ENCODE data around the gene UBE3A.
"Not testable (repeated sequence)": the region's sequence is repeated elsewhere in the genome, so short reads cannot be mapped to it uniquely, and the experiment has no call there.

The UBE3A gene

GRCh38 chr15:25426896-25427610 lies 11.8 kb downstream of the UBE3A start:
- Mint-ChIP-seq H3K27me3 (no peaks in the 10 kb centered on the region), H3K4me3 (no peak overlapping the region), H3K36me3 (peaks cover 38% of the 10 kb centered on the region), H3K4me1 (peaks cover 7% of the 10 kb centered on the region), H3K27ac (no peak overlapping the region), H3K9me3 (peaks cover 12% of the 10 kb centered on the region)
- CTCF ChIA-PET = no interaction called here
- no peak for DNase-seq

DNA sequence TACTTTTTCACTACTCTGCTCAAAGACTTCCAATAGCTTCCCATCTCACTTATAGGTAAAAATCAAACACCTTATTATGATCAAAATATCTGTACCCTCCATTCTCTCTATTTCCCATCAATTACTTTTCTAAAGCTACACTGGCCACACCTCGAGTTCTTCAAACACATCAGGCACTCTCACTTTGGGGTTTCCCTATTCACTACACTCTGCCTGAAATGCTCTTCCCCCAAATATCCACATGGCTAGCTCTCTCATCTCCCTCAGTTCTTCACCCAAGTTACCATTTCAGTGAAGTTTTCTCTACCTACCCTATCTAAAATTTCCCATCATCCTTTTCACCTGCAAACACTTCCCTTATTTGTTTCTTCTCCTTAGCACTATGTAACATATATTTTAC lies 14.8 kb downstream of the UBE3A start:
- CTCF ChIA-PET = no interaction called here
- H3K36me3 Mint-ChIP-seq = peaks cover 47% of the 10 kb centered on the region
- no peak for DNase-seq
- H3K27me3 Mint-ChIP-seq = no peaks in the 10 kb centered on the region
- H3K4me1 Mint-ChIP-seq = peaks cover 8% of the 10 kb centered on the region
- no peak overlapping the region for H3K4me3 Mint-ChIP-seq
- peaks cover 26% of the 10 kb centered on the region for H3K9me3 Mint-ChIP-seq
- no peak overlapping the region for H3K27ac Mint-ChIP-seq

GRCh38 chr15:25422021-25422420 lies 16.8 kb downstream of the UBE3A start:
- H3K36me3 Mint-ChIP-seq = peaks cover 54% of the 10 kb centered on the region

GRCh38 chr15:25418202-25418601 lies 20.6 kb downstream of the UBE3A start:
- Mint-ChIP-seq H3K27me3 (no peaks in the 10 kb centered on the region), H3K27ac (no peak overlapping the region), H3K4me1 (peaks cover 2% of the 10 kb centered on the region), H3K4me3 (no peak overlapping the region), H3K9me3 (peaks cover 31% of the 10 kb centered on the region), H3K36me3 (peaks cover 53% of the 10 kb centered on the region)
- DNase-seq = no peak
- CTCF ChIA-PET = no interaction called here

More at GRCh38 chr15:25422021-25422420, 16.8 kb downstream of the UBE3A start:
- H3K27ac Mint-ChIP-seq = no peak overlapping the region
- CTCF ChIA-PET = no interaction called here
- DNase-seq = no peak
- peaks cover 6% of the 10 kb centered on the region for H3K4me1 Mint-ChIP-seq
- no peak overlapping the region for H3K4me3 Mint-ChIP-seq
- peaks cover 33% of the 10 kb centered on the region for H3K9me3 Mint-ChIP-seq
- no peaks in the 10 kb centered on the region for H3K27me3 Mint-ChIP-seq

- no peak for DNase-seq
- Mint-ChIP-seq H3K9me3 (peaks cover 31% of the 10 kb centered on the region), H3K27ac (no peak overlapping the region), H3K4me3 (no peak overlapping the region), H3K36me3 (peaks cover 53% of the 10 kb centered on the region), H3K4me1 (peaks cover 2% of the 10 kb centered on the region), H3K27me3 (no peaks in the 10 kb centered on the region)
- CTCF ChIA-PET = no interaction called here
These were observed 21.2 kb downstream of the UBE3A start for GRCh38 chr15:25417604-25418003.

GRCh38 chr15:25416693-25417092 lies 22.1 kb downstream of the UBE3A start:
- no peaks in the 10 kb centered on the region for H3K27me3 Mint-ChIP-seq
- H3K4me3 Mint-ChIP-seq = no peak overlapping the region
- CTCF ChIA-PET = no interaction called here
- H3K36me3 Mint-ChIP-seq = peaks cover 53% of the 10 kb centered on the region
- H3K4me1 Mint-ChIP-seq = peaks cover 2% of the 10 kb centered on the region
- peaks cover 31% of the 10 kb centered on the region for H3K9me3 Mint-ChIP-seq
- DNase-seq = no peak
- H3K27ac Mint-ChIP-seq = no peak overlapping the region

DNA sequence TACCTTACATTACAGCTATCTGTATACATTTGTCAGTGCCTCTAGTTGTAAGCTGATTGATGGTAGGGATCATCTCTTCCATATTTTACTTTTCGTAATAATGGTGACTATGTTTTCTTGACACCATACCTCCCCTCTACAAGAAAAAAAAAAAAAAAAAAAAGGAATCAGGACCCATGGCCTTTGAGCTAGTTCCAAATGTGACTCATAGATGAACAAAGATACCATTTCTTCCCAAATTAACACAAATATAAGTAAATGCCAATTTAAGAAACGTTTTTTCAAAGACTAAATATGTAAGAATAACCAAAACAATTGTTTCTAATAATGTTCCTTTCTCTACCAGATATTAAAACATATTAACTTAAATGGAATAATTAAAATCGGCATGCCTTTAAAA lies 23.1 kb downstream of the UBE3A start:
- Mint-ChIP-seq H3K9me3 (peaks cover 25% of the 10 kb centered on the region), H3K4me3 (no peak overlapping the region), H3K36me3 (peaks cover 49% of the 10 kb centered on the region), H3K27ac (no peak overlapping the region), H3K4me1 (peaks cover 2% of the 10 kb centered on the region), H3K27me3 (no peaks in the 10 kb centered on the region)
- no peak for DNase-seq
- CTCF ChIA-PET = no interaction called here

DNA sequence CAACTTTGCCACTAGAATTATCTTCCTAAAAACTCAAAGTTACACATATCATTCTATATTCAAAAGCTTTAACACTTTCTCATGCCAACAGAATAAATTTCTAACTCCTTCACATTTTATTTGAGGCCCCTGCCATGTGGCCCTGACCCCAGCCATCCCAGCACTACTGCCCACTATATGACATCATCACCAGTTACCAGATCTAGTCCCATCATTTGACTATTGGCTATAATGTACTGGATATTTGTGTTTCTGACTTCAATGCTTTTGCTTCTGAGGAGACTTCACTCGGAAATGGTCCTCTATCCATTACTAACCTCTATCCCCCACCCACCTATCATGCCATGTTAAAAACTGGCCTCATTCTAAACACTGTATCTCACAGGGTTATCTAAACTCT lies 23.6 kb downstream of the UBE3A start:
- DNase-seq = no peak
- Mint-ChIP-seq H3K4me3 (no peak overlapping the region), H3K4me1 (peaks cover 2% of the 10 kb centered on the region), H3K27me3 (no peaks in the 10 kb centered on the region), H3K36me3 (peaks cover 48% of the 10 kb centered on the region), H3K9me3 (peaks cover 23% of the 10 kb centered on the region), H3K27ac (peak overlapping the region; percentile 47)
- CTCF ChIA-PET = no interaction called here

- DNase-seq = no peak
- Mint-ChIP-seq H3K9me3 (peaks cover 5% of the 10 kb centered on the region), H3K36me3 (peaks cover 37% of the 10 kb centered on the region), H3K27ac (no peak overlapping the region), H3K27me3 (no peaks in the 10 kb centered on the region), H3K4me1 (peaks cover 6% of the 10 kb centered on the region), H3K4me3 (no peak overlapping the region)
- CTCF ChIA-PET = no interaction called here
These were observed 28.2 kb downstream of the UBE3A start for GRCh38 chr15:25410649-25411048.

DNA sequence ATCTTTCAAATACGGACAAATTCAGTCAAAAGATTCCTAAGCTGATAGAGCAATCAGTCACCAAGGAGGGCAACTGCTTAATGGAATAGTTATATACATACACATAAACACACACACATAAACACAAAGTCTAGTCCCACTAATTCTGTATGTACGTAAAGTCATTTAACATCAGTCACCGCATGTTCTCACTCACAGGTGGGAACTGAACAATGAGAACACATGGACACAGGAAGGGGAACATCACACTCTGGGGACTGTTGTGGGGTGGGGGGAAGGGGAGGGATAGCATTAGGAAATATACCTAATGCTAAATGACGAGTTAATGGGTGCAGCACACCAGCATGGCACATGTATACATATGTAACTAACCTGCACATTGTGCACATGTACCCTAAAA lies 29.1 kb downstream of the UBE3A start:
- CTCF ChIA-PET, H3K9me3 Mint-ChIP-seq, H3K4me1 Mint-ChIP-seq, H3K27me3 Mint-ChIP-seq, DNase-seq, H3K4me3 Mint-ChIP-seq: not testable (repeated sequence)
- Mint-ChIP-seq H3K36me3 (peaks cover 40% of the 10 kb centered on the region), H3K27ac (peak overlapping the region; percentile 45)

GRCh38 chr15:25408929-25409328 lies 29.9 kb downstream of the UBE3A start:
- CTCF ChIA-PET = interaction anchor here (0.6 kb wide), 1 partner anchor 525 kb away, joined by 3 read pairs; no protein-coding TSS in a partner anchor
- Mint-ChIP-seq H3K27ac (no peak overlapping the region), H3K27me3 (no peaks in the 10 kb centered on the region), H3K36me3 (peaks cover 45% of the 10 kb centered on the region), H3K4me3 (no peak overlapping the region), H3K4me1 (peaks cover 6% of the 10 kb centered on the region), H3K9me3 (peaks cover 4% of the 10 kb centered on the region)
- DNase-seq = no peak

- no peak for DNase-seq
- CTCF ChIA-PET = interaction anchor here (0.6 kb wide), 2 partner anchors 120 to 526 kb away, joined by 3 read pairs; no protein-coding TSS in a partner anchor
- Mint-ChIP-seq H3K27ac (no peak overlapping the region), H3K4me1 (peaks cover 6% of the 10 kb centered on the region), H3K36me3 (peaks cover 47% of the 10 kb centered on the region), H3K27me3 (no peaks in the 10 kb centered on the region), H3K4me3 (no peak overlapping the region), H3K9me3 (peaks cover 4% of the 10 kb centered on the region)
These were observed 30.4 kb downstream of the UBE3A start for GRCh38 chr15:25408428-25408827.

GRCh38 chr15:25407950-25408349 lies 30.9 kb downstream of the UBE3A start:
- CTCF ChIA-PET = interaction anchor here (0.6 kb wide), 1 partner anchor 119 kb away, joined by 3 read pairs; no protein-coding TSS in a partner anchor
- H3K27me3 Mint-ChIP-seq = no peaks in the 10 kb centered on the region
- no peak overlapping the region for H3K27ac Mint-ChIP-seq
- H3K4me3 Mint-ChIP-seq = no peak overlapping the region
- H3K9me3 Mint-ChIP-seq = peaks cover 4% of the 10 kb centered on the region
- DNase-seq = no peak
- H3K36me3 Mint-ChIP-seq = peaks cover 52% of the 10 kb centered on the region
- peaks cover 6% of the 10 kb centered on the region for H3K4me1 Mint-ChIP-seq

DNA sequence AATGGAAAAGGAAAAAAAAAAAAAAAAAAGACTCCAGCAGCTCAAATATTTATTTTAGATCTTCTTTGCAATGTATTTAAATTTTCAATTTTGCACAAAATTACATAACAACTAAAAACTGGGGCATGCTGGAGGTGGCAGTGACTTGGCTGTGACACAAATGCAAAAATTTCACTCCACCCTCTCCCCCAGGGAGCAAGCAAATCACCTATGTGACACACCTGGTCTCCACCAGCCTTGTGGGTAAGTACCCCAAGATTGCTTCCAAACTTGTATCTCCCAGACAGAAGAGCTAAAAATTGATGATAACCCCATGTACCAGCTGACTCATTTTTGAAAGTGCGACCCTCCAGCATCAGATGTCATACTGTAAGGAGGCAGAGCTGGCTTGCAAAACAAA lies 32.0 kb downstream of the UBE3A start:
- no peaks in the 10 kb centered on the region for H3K27me3 Mint-ChIP-seq
- peaks cover 59% of the 10 kb centered on the region for H3K36me3 Mint-ChIP-seq
- peaks cover 6% of the 10 kb centered on the region for H3K4me1 Mint-ChIP-seq
- CTCF ChIA-PET = no interaction called here
- no peak overlapping the region for H3K4me3 Mint-ChIP-seq
- H3K9me3 Mint-ChIP-seq = peaks cover 9% of the 10 kb centered on the region
- H3K27ac Mint-ChIP-seq = no peak overlapping the region
- no peak for DNase-seq

DNA sequence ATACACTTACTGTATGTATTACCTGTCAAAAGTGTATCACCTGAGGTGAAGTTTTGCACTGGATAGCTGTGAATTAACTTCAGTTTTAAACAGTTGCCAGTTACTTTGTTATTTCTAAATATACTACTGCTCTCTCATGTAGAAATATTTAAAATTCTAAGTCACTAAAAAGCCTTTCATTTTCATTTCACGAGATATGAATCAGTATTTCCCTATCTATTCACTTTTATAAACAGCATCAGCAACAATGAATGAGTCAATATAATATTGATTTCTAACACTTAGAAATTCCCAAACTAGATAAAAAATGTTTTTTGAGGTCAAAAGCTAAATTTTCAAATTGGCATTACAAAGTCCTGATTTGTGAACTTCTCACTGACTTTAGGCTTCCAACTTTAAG lies 32.6 kb downstream of the UBE3A start:
- peaks cover 9% of the 10 kb centered on the region for H3K9me3 Mint-ChIP-seq
- DNase-seq = no peak
- CTCF ChIA-PET = no interaction called here
- no peaks in the 10 kb centered on the region for H3K27me3 Mint-ChIP-seq
- no peak overlapping the region for H3K4me3 Mint-ChIP-seq
- H3K4me1 Mint-ChIP-seq = peaks cover 6% of the 10 kb centered on the region
- no peak overlapping the region for H3K27ac Mint-ChIP-seq
- peaks cover 63% of the 10 kb centered on the region for H3K36me3 Mint-ChIP-seq

All from activated naive CD4-positive, alpha-beta T cell treated with anti-CD3 and anti-CD28 coated beads, Interleukin-2, amount 10 ng/mL, durations not matched to agents 7 days and 5 days (primary cell).